CD4-positive, alpha-beta T cell treated with Interferon gamma for 1 hour (primary cell): ENCODE measurements around the gene TPM2.
A peak's percentile ranks its signal among the peaks of the same experiment; 100 is the strongest.

Experiments
- DNase-seq: peaks from one replicate; pipeline ENCODE4 v3.0.0-alpha.2; 2020

TPM2 gene

GRCh38 chr9:35689542-35690293 is at the start of gene TPM2:
TSS of gene TPM2 (minus strand) at chr9:35689925. CDS start at chr9:35689817, 108 bp downstream.
- no peak for DNase-seq

- DNase-seq, result no peak
These were observed 49.2 kb upstream of the TPM2 start for GRCh38 chr9:35738924-35739323.

GRCh38 chr9:35738186-35738585 is 48.5 kb upstream of the TPM2 start:
- no peak for DNase-seq

GRCh38 chr9:35737143-35737542 is 47.4 kb upstream of the TPM2 start:
- no peak for DNase-seq

GRCh38 chr9:35736201-35736633 is 46.5 kb upstream of the TPM2 start:
- DNase-seq, result peak; percentile 70

GRCh38 chr9:35734096-35734495 is 44.4 kb upstream of the TPM2 start:
- no peak for DNase-seq

- DNase-seq, result no peak
These were observed 43.2 kb upstream of the TPM2 start for GRCh38 chr9:35732800-35733541.

- DNase-seq, result peak; percentile 98
These were observed 42.6 kb upstream of the TPM2 start, which contains the start of the genes CREB3 and TLN1 for GRCh38 chr9:35732185-35732799. TSS of gene CREB3 (plus strand) at chr9:35732666. CDS start at chr9:35732773, 107 bp downstream. TSS of gene TLN1 (minus strand) at chr9:35732195. CDS start at chr9:35725694, 6,501 bp downstream.

GRCh38 chr9:35731415-35732184 is 41.9 kb upstream of the TPM2 start:
- DNase-seq, result no peak

- no peak for DNase-seq
These were observed 40.7 kb upstream of the TPM2 start for GRCh38 chr9:35730486-35730854.

- peak; percentile 53 for DNase-seq
These were observed 40.2 kb upstream of the TPM2 start for GRCh38 chr9:35729700-35730485.

- DNase-seq, result no peak
These were observed 39.4 kb upstream of the TPM2 start for GRCh38 chr9:35729101-35729500.

- DNase-seq, result peak; percentile 39
These were observed 38.6 kb upstream of the TPM2 start for GRCh38 chr9:35728041-35728971.

GRCh38 chr9:35727676-35728040 is 37.9 kb upstream of the TPM2 start:
- no peak for DNase-seq

GRCh38 chr9:35726931-35727330 is 37.2 kb upstream of the TPM2 start:
- DNase-seq, result peak; percentile 68

GRCh38 chr9:35725362-35725761 is 35.6 kb upstream of the TPM2 start:
- no peak for DNase-seq

- DNase-seq, result no peak
These were observed 34.2 kb upstream of the TPM2 start for GRCh38 chr9:35723908-35724307.

GRCh38 chr9:35723426-35723825 is 33.7 kb upstream of the TPM2 start:
- DNase-seq, result no peak

- no peak for DNase-seq
These were observed 29.8 kb upstream of the TPM2 start for GRCh38 chr9:35719546-35719945.

- peak; percentile 58 for DNase-seq
These were observed 29.2 kb upstream of the TPM2 start for GRCh38 chr9:35718721-35719511.
